HG02852 (cell line): ENCODE results near the gene SORL1-AS1.
A peak's percentile ranks its signal among the peaks of the same experiment; 100 is the strongest.

Experiments used
- ATAC-seq: cut with Tn5 transposase; IDR thresholded peaks from one replicate; pipeline ENCODE4 v1.9.1; 2021; ENCODE audit warnings: mild to moderate bottlenecking, moderate library complexity; ENCODE audit not compliant: unreplicated experiment

The SORL1-AS1 gene

GRCh38 chr11:121476379-121477032 lies 23.7 kb upstream of the SORL1-AS1 start:
- no peak for ATAC-seq

- no peak for ATAC-seq
Observed at GRCh38 chr11:121474680-121475079, 21.9 kb upstream of the SORL1-AS1 start.

- no peak for ATAC-seq
Observed at GRCh38 chr11:121473064-121473777, 20.5 kb upstream of the SORL1-AS1 start.

GRCh38 chr11:121472312-121472711 lies 19.5 kb upstream of the SORL1-AS1 start:
- no peak for ATAC-seq

GRCh38 chr11:121471167-121471566 lies 18.4 kb upstream of the SORL1-AS1 start:
- ATAC-seq, result no peak

GRCh38 chr11:121469910-121470309 lies 17.1 kb upstream of the SORL1-AS1 start:
- no peak for ATAC-seq

GRCh38 chr11:121467965-121468364 lies 15.2 kb upstream of the SORL1-AS1 start:
- ATAC-seq, result peak; percentile 64

- no peak for ATAC-seq
Observed at GRCh38 chr11:121467471-121467870, 14.7 kb upstream of the SORL1-AS1 start.

- ATAC-seq, result no peak
Observed at GRCh38 chr11:121466063-121466794, 13.5 kb upstream of the SORL1-AS1 start.

GRCh38 chr11:121465709-121466062 lies 12.9 kb upstream of the SORL1-AS1 start:
- no peak for ATAC-seq

- ATAC-seq, result peak; percentile 34
Observed at GRCh38 chr11:121464352-121464946, 11.7 kb upstream of the SORL1-AS1 start.

- ATAC-seq, result no peak
Observed at GRCh38 chr11:121463689-121464335, 11.0 kb upstream of the SORL1-AS1 start.

- no peak for ATAC-seq
Observed at GRCh38 chr11:121461843-121462242, 9.1 kb upstream of the SORL1-AS1 start.

GRCh38 chr11:121460941-121461514 lies 8.3 kb upstream of the SORL1-AS1 start:
- no peak for ATAC-seq

- ATAC-seq, result no peak
Observed at GRCh38 chr11:121459413-121460017, 6.7 kb upstream of the SORL1-AS1 start.

GRCh38 chr11:121458551-121458950 lies 5.8 kb upstream of the SORL1-AS1 start:
- ATAC-seq, result no peak

- no peak for ATAC-seq
Observed at GRCh38 chr11:121456816-121457431, 4.2 kb upstream of the SORL1-AS1 start.

- no peak for ATAC-seq
Observed at GRCh38 chr11:121456151-121456550, 3.4 kb upstream of the SORL1-AS1 start.

GRCh38 chr11:121455115-121455514 lies 2.3 kb upstream of the SORL1-AS1 start:
- no peak for ATAC-seq
